ENCODE results near the gene RAB17. TPM values are rescaled to one million over a fixed set of nuclear protein-coding genes. Genes with fewer than 3 reads are reported as not detected.

RAB17 gene
- total and polyA plus RNA-seq, 2 of the 8 experiments (the other 6 are each of a cell fraction or from before 2014, with no cell fraction given) = 42.6 to 83.4 TPM

GRCh38 chr2:237540223-237540775 is 50.2 kb downstream of the RAB17 start (continued):
- TF ChIP-seq EP300 (IDR thresholded peaks at IDR 0.05; ENCODE audit: borderline replicate concordance in 1 of 2, low read depth in 2 of 2, low read length in 2 of 2) (no peak), TEAD4 (IDR thresholded peaks at IDR 0.05; ENCODE audit: low read depth, low read length) (no peak), ASH2L (IDR thresholded peaks at IDR 0.05; ENCODE audit: low read length) (no peak), SP4 (IDR thresholded peaks at IDR 0.05; ENCODE audit: low read length) (no peak), SIN3A (conservative IDR thresholded peaks at IDR 0.05 in 1 of 2, IDR thresholded peaks at IDR 0.05 in 1 of 2; ENCODE audit: low read depth in 1 of 2, low read length in 2 of 2) (no peak), TAF1 (IDR thresholded peaks at IDR 0.05; ENCODE audit: low read depth, low read length) (no peak)

Measured in H1 (cell line).